Mucosa of descending colon (tissue), 3 donors: Measurements from ENCODE around the gene NTM. TPM values are rescaled to one million over a fixed set of nuclear protein-coding genes. Genes with fewer than 3 reads are reported as not detected.

ENCODE experiments used
- ATAC-seq: fragments of 200-7000 bp; cut with Tn5 transposase; one replicate; pipeline ENCODE4 v1.9.1; 2020; ENCODE audit warnings: mild to moderate bottlenecking, moderate library complexity
- DNase-seq, 3 donors: peaks; one replicate each; pipeline ENCODE4 v3.0.0-alpha.2; 2020
- H3K36me3 ChIP-seq: fragments of 200-600 bp; one replicate; pipeline ENCODE4 v1.8.0; 2021; ENCODE audit warnings: low read depth, mild to moderate bottlenecking
- H3K4me1 ChIP-seq: fragments of 200-600 bp; one replicate; pipeline ENCODE4 v1.8.0; 2021; ENCODE audit warnings: low read depth, mild to moderate bottlenecking
- H3K4me3 ChIP-seq: fragments of 200-600 bp; one replicate; pipeline ENCODE4 v1.8.0; 2021; ENCODE audit warnings: mild to moderate bottlenecking
- H3K9me3 ChIP-seq: fragments of 200-600 bp; one replicate; pipeline ENCODE4 v1.8.0; 2021; ENCODE audit warnings: mild to moderate bottlenecking
- intact Hi-C, 2 donors: fragments of 100-400 bp; cut with DNase I in 1 of 2; cut with micrococcal nuclease in 1 of 2; formaldehyde crosslinking; loops; one replicate each; pipeline versions ENCODE4 v1.11.0 to v1.11.1; 2022; cut with DNase I, micrococcal nuclease
- total RNA-seq, 3 donors: library from RNA; stranded (reverse); fragmentation: NEBNext Ultra II Directional in 2 of 3; extraction: Animal tissue kit (Norgen Biotek cat#: 25700) in 2 of 3; gene quantifications; one replicate each; pipeline versions ENCODE4 v1.2.1 to v1.2.4, GENCODE V29; 2021 to 2023
- TF ChIP-seq, protein P1 (sequence below): fragments of 200-600 bp; IDR thresholded peaks from one replicate; pipeline ENCODE4 v1.8.0; 2022; ENCODE audit warnings: antibody characterized with exemption, mild to moderate bottlenecking
- donor health status: DM: no; HTN: no; CAD: no; lungs with moderate emphysema.
- donor health status: DM: no; HTN: no; CAD: no.
- donor health status: DM: no; HTN: yes; CAD: no.

NTM gene
- total RNA-seq, 3 donors from 2014 or later: 0.64 to 7.7 (median 1.2) TPM

DNA sequence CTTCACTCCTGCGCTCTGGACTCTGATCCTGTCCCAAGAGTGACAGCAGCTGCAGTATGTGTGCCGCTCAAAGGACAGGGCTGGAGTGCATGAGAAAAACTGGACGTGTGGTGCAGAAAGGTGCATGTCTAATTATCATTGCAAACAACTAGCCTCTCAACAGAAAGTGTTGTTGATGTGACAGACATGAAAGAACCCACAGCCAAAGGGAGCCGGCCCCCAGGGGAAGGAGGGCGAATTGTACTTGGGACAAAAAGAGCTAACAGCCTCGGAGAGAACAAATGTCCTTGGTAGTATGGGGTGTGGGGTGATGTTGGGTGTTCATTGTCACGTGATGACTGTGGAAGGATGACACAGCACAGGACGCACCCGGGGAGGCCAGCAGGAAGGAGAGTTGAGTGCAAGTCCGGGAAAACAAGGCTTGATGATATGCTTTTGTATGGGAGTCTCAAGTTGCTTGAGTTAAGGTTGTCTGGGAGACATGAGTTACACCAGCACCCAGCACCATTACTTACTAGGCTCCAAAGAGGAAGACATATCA, 325.5 kb downstream of the NTM start:
- no peaks in the 10 kb centered on the region for H3K36me3 ChIP-seq
- H3K4me3 ChIP-seq: no peak overlapping the region
- intact Hi-C loops: no loop called here
- H3K9me3 ChIP-seq: no peaks in the 10 kb centered on the region
- TF ChIP-seq, protein P1, sequence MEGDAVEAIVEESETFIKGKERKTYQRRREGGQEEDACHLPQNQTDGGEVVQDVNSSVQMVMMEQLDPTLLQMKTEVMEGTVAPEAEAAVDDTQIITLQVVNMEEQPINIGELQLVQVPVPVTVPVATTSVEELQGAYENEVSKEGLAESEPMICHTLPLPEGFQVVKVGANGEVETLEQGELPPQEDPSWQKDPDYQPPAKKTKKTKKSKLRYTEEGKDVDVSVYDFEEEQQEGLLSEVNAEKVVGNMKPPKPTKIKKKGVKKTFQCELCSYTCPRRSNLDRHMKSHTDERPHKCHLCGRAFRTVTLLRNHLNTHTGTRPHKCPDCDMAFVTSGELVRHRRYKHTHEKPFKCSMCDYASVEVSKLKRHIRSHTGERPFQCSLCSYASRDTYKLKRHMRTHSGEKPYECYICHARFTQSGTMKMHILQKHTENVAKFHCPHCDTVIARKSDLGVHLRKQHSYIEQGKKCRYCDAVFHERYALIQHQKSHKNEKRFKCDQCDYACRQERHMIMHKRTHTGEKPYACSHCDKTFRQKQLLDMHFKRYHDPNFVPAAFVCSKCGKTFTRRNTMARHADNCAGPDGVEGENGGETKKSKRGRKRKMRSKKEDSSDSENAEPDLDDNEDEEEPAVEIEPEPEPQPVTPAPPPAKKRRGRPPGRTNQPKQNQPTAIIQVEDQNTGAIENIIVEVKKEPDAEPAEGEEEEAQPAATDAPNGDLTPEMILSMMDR: no peak
- ATAC-seq (no peak), DNase-seq (no peak)
- H3K4me1 ChIP-seq: no peaks in the 10 kb centered on the region

DNA sequence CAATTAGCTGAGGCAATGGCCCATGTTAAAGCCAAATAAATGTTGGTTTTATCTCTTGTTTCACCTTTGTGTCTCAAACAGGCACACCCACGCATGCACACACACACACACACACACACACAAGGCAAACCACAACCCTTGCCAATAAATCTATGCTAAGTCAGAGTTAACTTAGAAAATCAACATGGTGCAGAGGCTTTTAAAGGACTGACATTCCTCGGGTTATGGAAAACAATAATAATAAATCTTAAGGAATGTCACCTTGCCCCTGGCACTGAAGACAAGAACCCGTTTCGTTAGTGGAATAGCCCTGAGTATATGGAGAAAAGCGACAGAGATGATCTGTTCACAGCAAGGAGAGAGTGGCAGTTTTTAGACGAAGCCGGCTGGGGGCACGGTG, 326.3 kb downstream of the NTM start:
- DNase-seq (no peak), ATAC-seq (no peak)
- intact Hi-C loops: no loop called here
- TF ChIP-seq, protein P1: no peak
- no peaks in the 10 kb centered on the region for H3K36me3 ChIP-seq
- H3K9me3 ChIP-seq: no peaks in the 10 kb centered on the region
- H3K4me3 ChIP-seq: no peak overlapping the region
- no peaks in the 10 kb centered on the region for H3K4me1 ChIP-seq

DNA sequence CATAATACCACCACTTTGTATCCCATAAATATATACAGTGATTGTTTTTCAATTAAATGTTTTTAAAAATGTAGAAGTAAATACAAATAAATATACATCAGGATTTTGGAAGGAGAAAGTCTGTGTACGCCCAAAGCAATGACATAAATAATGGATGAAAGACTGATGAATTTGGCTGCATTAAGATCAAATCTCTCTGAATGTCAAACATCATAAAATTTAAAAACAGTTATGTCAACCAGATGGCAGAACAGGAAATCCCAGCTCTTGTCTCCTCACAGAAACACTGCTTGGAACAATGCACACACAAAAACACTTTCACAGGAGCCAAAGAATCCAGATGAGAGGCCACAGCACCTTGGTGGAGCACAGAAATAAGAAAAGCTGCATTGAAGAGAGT, 332.9 kb downstream of the NTM start:
- TF ChIP-seq, protein P1: no peak
- H3K36me3 ChIP-seq: no peaks in the 10 kb centered on the region
- H3K4me1 ChIP-seq: no peaks in the 10 kb centered on the region
- H3K4me3 ChIP-seq: no peak overlapping the region
- intact Hi-C loops: no loop called here
- no peak for DNase-seq
- no peak for ATAC-seq
- H3K9me3 ChIP-seq: no peaks in the 10 kb centered on the region

DNA sequence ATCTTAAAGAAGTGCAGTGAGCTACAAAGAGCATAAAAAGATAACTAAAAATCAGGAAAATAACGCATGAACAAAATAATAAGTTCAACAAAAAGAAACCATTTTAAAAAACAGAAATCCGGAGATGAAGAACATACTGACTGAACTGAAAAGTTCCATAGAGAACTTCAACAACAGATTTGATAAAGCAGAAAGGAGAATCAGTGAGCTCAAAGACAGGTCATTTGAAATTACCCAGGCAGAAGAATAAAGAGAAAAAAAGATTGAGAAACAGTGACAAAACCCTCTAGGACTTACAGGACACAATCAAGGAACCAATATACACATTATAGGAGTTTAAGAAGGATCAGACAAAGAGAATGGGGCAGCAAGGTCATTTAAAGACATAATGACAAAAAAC, 334.3 kb downstream of the NTM start:
- Histone ChIP-seq H3K36me3 (no peaks in the 10 kb centered on the region), H3K4me1 (no peaks in the 10 kb centered on the region), H3K4me3 (no peak overlapping the region), H3K9me3 (no peaks in the 10 kb centered on the region)
- TF ChIP-seq, protein P1: no peak
- intact Hi-C loops: no loop called here
- ATAC-seq (no peak), DNase-seq (no peak)

GRCh38 chr11:131710511-131710910, 340.1 kb downstream of the NTM start:
- DNase-seq (no peak), ATAC-seq (no peak)
- TF ChIP-seq, protein P1: no peak
- Histone ChIP-seq H3K4me1 (no peaks in the 10 kb centered on the region), H3K4me3 (no peak overlapping the region), H3K36me3 (no peaks in the 10 kb centered on the region), H3K9me3 (peaks cover 4% of the 10 kb centered on the region)
- intact Hi-C loops: no loop called here

- H3K4me1 ChIP-seq: no peaks in the 10 kb centered on the region
- intact Hi-C loops: no loop called here
- DNase-seq (no peak), ATAC-seq (no peak)
- no peaks in the 10 kb centered on the region for H3K36me3 ChIP-seq
- TF ChIP-seq, protein P1: no peak
- H3K4me3 ChIP-seq: no peak overlapping the region
- peaks cover 4% of the 10 kb centered on the region for H3K9me3 ChIP-seq
These were observed 342.5 kb downstream of the NTM start for GRCh38 chr11:131712897-131713296.
